Smooth muscle cell (in vitro differentiated cells): ENCODE results near the gene PEX10. TPM values are rescaled to one million over a fixed set of nuclear protein-coding genes. Genes with fewer than 3 reads are reported as not detected.

Source experiments
- DNase-seq: peaks from one replicate; lab custom pipeline; 2025; ENCODE audit not compliant: unreplicated experiment; lab: John Stamatoyannopoulos, UW
- H2AFZ ChIP-seq: fragments of 200-600 bp; sonication (generic); 2 replicates; pipeline ENCODE4 v1.6.0; 2016; ENCODE audit warnings: antibody characterized with exemption, low read depth, mild to moderate bottlenecking
- H3F3A ChIP-seq: fragments of 200-600 bp; sonication (generic); 2 replicates; pipeline ENCODE4 v1.6.0; 2017; ENCODE audit warnings: antibody characterized with exemption, low read depth
- H3K27ac ChIP-seq: fragments of 200-600 bp; sonication (generic); 2 replicates; pipeline ENCODE4 v1.5.1; 2016; ENCODE audit warnings: low read depth, mild to moderate bottlenecking
- H3K27me3 ChIP-seq: fragments of 200-600 bp; sonication (generic); 2 replicates; pipeline ENCODE4 v1.6.1; 2016; ENCODE audit warnings: low read depth, mild to moderate bottlenecking
- H3K36me3 ChIP-seq: fragments of 200-600 bp; sonication (generic); 2 replicates; pipeline ENCODE4 v1.5.1; 2016; ENCODE audit warnings: low read depth
- H3K4me1 ChIP-seq: fragments of 200-600 bp; sonication (generic); 2 replicates; pipeline ENCODE4 v1.5.1; 2016; ENCODE audit warnings: low read depth
- H3K4me2 ChIP-seq: fragments of 200-600 bp; sonication (generic); 2 replicates; pipeline ENCODE4 v1.6.0; 2016; ENCODE audit warnings: mild to moderate bottlenecking
- H3K4me3 ChIP-seq: fragments of 200-600 bp; sonication (generic); 2 replicates; pipeline ENCODE4 v1.5.1; 2016; ENCODE audit warnings: mild to moderate bottlenecking
- H3K79me2 ChIP-seq: fragments of 200-600 bp; sonication (generic); 2 replicates; pipeline ENCODE4 v1.6.0; 2016; ENCODE audit warnings: low read depth, mild to moderate bottlenecking
- H3K9ac ChIP-seq: fragments of 200-600 bp; sonication (generic); 2 replicates; pipeline ENCODE4 v1.6.0; 2016; ENCODE audit warnings: low read depth
- H3K9me3 ChIP-seq: fragments of 200-600 bp; sonication (generic); replicated peaks from 2 replicates; pipeline ENCODE4 v1.5.1; 2016; ENCODE audit warnings: low read depth
- H4K20me1 ChIP-seq: fragments of 200-600 bp; sonication (generic); 2 replicates; pipeline ENCODE4 v1.6.0; 2016; ENCODE audit warnings: low read depth
- CTCF ChIP-seq: fragments of 200-600 bp; sonication (generic); IDR thresholded peaks from 2 replicates; pipeline ENCODE4 v1.5.1; 2017; ENCODE audit warnings: borderline replicate concordance, mild to moderate bottlenecking, antibody characterized with exemption; ENCODE audit not compliant: insufficient read depth, poor library complexity, severe bottlenecking
- WGBS: methylation state at CpG from one replicate; pipeline ENCODE4 v1.1.7; 2016; ENCODE audit warnings: low lambda C conversion rate; 5-methylcytosine and 5-hydroxymethylcytosine counted together
- polyA plus RNA-seq: library from polyadenylated mRNA; unstranded; fragments of >200 nt; fragmentation: Nextera tagmentation; extraction: Ambion mirVana; gene quantifications from 2 replicates; pipeline ENCODE4 v1.2.1, GENCODE V29; 2016
- total RNA-seq: library from RNA; depleted of rRNA; stranded (reverse); fragments of >200 nt; gene quantifications from 2 replicates; pipeline ENCODE4 v1.2.3, GENCODE V29; 2014

The PEX10 gene
- total and polyA plus RNA-seq, 2 experiments from 2014 or later = 14.0 to 20.3 TPM

- no peak overlapping the region for H3K4me2 ChIP-seq
- DNase-seq = no peak
- no peaks in the 10 kb centered on the region for H3K79me2 ChIP-seq
- no peaks in the 10 kb centered on the region for H3K27me3 ChIP-seq
- H2AFZ ChIP-seq = no peak overlapping the region
- peaks cover 7% of the 10 kb centered on the region for H3K4me1 ChIP-seq
- TF ChIP-seq CTCF = no peak
- whole genome bisulfite sequencing = 85% methylated on average over 16 of the region's 16 CpGs
- H4K20me1 ChIP-seq = no peaks in the 10 kb centered on the region
- no peak overlapping the region for H3K27ac ChIP-seq
- H3K9me3 ChIP-seq = no peaks in the 10 kb centered on the region
- no peaks in the 10 kb centered on the region for H3K36me3 ChIP-seq
- H3F3A ChIP-seq = no peaks in the 10 kb centered on the region
- no peak overlapping the region for H3K4me3 ChIP-seq
- H3K9ac ChIP-seq = no peak overlapping the region
These were observed 6.5 kb upstream of the PEX10 start for GRCh38 chr1:2418791-2419320.

GRCh38 chr1:2417833-2418225, 5.5 kb upstream of the PEX10 start:
- peaks cover 17% of the 10 kb centered on the region for H3K4me1 ChIP-seq
- H3K4me2 ChIP-seq = no peak overlapping the region
- no peak overlapping the region for H2AFZ ChIP-seq
- H3K4me3 ChIP-seq = no peak overlapping the region
- no peak overlapping the region for H3K9ac ChIP-seq
- H3K36me3 ChIP-seq = no peaks in the 10 kb centered on the region
- TF ChIP-seq CTCF = no peak
- no peaks in the 10 kb centered on the region for H3K9me3 ChIP-seq
- no peak overlapping the region for H3K27ac ChIP-seq
- DNase-seq = no peak
- no peaks in the 10 kb centered on the region for H3K27me3 ChIP-seq
- H3F3A ChIP-seq = no peaks in the 10 kb centered on the region
- H3K79me2 ChIP-seq = no peaks in the 10 kb centered on the region
- WGBS = 88% methylated on average over 14 of the region's 14 CpGs
- no peaks in the 10 kb centered on the region for H4K20me1 ChIP-seq

GRCh38 chr1:2417083-2417832, 4.9 kb upstream of the PEX10 start:
- TF ChIP-seq CTCF = no peak

GRCh38 chr1:2416403-2416802, 4.0 kb upstream of the PEX10 start:
- peaks cover 18% of the 10 kb centered on the region for H3K4me1 ChIP-seq
- H2AFZ ChIP-seq = no peak overlapping the region
- no peaks in the 10 kb centered on the region for H4K20me1 ChIP-seq
- H3K4me3 ChIP-seq = no peak overlapping the region
- 74% methylated on average over 12 of the region's 12 CpGs for WGBS
- H3K79me2 ChIP-seq = no peaks in the 10 kb centered on the region
- TF ChIP-seq CTCF = no peak
- no peak overlapping the region for H3K27ac ChIP-seq
- no peaks in the 10 kb centered on the region for H3K27me3 ChIP-seq
- H3K9me3 ChIP-seq = no peaks in the 10 kb centered on the region
- DNase-seq = no peak
- no peak overlapping the region for H3K4me2 ChIP-seq
- H3F3A ChIP-seq = no peaks in the 10 kb centered on the region
- no peaks in the 10 kb centered on the region for H3K36me3 ChIP-seq
- H3K9ac ChIP-seq = no peak overlapping the region

More at GRCh38 chr1:2417083-2417832, 4.9 kb upstream of the PEX10 start:
- DNase-seq = no peak
- 85% methylated on average over 13 of the region's 13 CpGs for WGBS
- Histone ChIP-seq H3K9me3 (no peaks in the 10 kb centered on the region), H3K4me3 (no peak overlapping the region), H3K79me2 (no peaks in the 10 kb centered on the region), H3K27ac (no peak overlapping the region), H4K20me1 (no peaks in the 10 kb centered on the region), H2AFZ (no peak overlapping the region), H3K4me2 (no peak overlapping the region), H3F3A (no peaks in the 10 kb centered on the region), H3K27me3 (no peaks in the 10 kb centered on the region), H3K36me3 (no peaks in the 10 kb centered on the region), H3K4me1 (peaks cover 18% of the 10 kb centered on the region), H3K9ac (no peak overlapping the region)
